ENCODE data around the gene MFF.

Gene MFF, protein sequence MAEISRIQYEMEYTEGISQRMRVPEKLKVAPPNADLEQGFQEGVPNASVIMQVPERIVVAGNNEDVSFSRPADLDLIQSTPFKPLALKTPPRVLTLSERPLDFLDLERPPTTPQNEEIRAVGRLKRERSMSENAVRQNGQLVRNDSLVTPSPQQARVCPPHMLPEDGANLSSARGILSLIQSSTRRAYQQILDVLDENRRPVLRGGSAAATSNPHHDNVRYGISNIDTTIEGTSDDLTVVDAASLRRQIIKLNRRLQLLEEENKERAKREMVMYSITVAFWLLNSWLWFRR

GRCh38 chr2:227324995-227325838, at the start of gene MFF:
TSS of gene MFF (plus strand) at chr2:227325251. CDS start at chr2:227330666, 5,415 bp downstream.
- DNase-seq, result peak; percentile 71

DNA sequence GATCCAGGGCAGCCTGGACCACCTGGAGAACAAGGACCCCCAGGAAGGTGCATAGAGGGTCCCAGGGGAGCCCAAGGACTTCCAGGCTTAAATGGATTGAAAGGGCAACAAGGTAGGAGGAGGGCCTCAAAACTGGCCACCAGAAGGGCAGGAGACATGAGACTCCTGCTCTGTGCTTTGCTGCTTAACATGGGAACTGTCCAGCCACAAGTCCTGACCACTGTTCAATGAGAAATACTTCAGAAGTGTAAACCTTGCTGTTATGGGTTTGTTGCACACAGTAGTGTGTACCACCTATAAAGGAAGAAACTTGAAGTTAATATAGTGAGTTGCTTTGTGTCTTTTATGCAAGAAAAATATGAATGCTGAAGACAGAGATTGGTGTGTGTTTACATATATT, 44.2 kb upstream of the MFF start:
- no peak for DNase-seq

DNA sequence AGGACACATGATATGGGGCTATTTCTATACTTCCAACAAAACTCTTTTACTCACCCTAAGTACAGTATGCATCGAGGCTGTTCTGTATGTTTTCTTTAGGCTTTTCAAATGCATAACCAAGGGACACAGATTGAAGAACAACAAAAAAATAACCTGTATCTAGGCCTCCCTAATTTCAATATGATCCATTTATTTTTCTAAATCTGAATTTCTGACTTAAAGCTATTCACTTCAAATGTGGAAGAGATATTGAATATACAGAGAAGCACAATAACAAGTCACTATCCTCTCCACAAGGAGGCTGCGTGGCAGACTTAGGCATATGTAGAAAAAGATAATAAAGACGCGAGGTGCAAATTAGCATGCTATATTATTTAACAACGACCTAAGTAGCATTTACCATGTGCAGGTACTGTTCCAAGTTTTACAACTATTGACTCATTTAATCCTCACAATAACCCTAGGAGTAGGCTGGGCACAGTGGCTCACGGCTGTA, 39.3 kb upstream of the MFF start:
- DNase-seq, result no peak

- DNase-seq, result no peak
These were observed 37.3 kb upstream of the MFF start for GRCh38 chr2:227287771-227288170.

GRCh38 chr2:227292314-227292713, 32.7 kb upstream of the MFF start:
- no peak for DNase-seq

- no peak for DNase-seq
These were observed 31.5 kb upstream of the MFF start for GRCh38 chr2:227293531-227293930.

GRCh38 chr2:227295806-227296205, 29.2 kb upstream of the MFF start:
- DNase-seq, result no peak

- DNase-seq, result no peak
These were observed 28.2 kb upstream of the MFF start for GRCh38 chr2:227296671-227297405.

- no peak for DNase-seq
These were observed 23.5 kb upstream of the MFF start for GRCh38 chr2:227301523-227301922.

GRCh38 chr2:227308784-227309183, 16.3 kb upstream of the MFF start:
- DNase-seq, result no peak

DNA sequence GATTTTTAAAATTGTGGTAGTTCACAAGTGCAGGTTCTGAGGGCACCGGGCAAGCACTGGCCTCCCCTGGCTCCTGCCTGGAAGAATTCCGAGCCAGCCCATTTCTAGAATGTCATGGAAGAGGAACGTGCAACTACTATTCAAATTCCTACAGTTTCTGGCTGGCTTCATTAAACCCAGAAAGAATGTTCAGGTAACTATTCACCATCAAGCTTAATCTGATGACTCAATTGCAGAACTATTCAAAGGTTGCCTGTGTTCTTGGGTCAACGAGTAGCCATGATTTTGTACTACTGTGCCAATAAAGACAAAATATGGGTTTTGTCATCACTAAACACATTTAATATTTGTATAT, 14.3 kb upstream of the MFF start:
- no peak for DNase-seq

DNA sequence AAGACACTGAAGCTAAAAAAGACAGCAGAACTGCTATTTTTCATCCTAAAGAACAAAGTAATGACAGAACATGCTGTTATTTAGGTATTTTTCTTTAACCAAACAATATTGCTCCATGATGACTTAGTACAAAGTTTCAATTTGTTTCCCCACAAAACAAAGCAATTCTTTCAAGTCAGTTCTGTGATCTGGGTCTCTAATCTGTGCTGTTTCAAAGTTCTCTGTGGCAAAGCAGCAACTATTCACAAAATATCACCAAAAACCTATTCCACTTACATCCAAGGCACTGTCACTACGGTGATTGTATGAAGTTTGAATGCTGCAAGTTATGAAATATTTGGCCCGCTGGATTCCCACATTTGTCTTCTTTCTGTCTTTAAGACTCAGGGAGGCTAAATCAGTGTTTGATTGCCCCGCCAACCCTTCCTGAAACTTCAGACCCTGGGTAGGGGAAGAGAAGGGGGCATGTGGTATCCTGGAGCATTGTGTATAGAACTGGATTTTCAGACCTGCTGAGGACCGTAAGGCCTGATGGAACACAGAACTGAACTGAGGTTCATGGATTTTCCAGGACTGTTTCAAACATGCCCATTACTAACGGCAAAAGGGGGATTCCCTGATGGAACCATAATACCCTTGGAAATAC, 13.1 kb upstream of the MFF start:
- DNase-seq, result no peak

- no peak for DNase-seq
These were observed 12.5 kb upstream of the MFF start for GRCh38 chr2:227312579-227312978.

DNA sequence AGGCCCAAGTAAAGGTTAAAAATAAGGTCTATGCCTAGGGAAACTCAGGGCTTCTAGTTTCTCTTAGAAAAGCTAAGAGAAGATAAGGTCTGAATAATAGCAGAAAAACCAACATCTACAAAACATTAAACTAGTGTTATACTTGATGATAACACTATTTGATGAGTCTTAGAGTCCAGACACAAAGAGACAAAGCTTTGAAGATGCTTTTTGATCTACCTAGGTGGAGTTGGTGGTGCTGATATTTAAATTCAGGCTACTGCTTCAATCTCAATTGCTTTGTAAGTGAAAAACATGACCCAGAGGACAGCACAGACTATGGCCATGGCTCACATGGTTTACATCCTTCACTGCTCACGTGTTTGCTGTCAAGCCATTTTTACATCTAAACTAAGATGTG, 11.7 kb upstream of the MFF start:
- no peak for DNase-seq

- DNase-seq, result no peak
These were observed 7.2 kb upstream of the MFF start for GRCh38 chr2:227317834-227318233.

- no peak for DNase-seq
These were observed 4.6 kb upstream of the MFF start for GRCh38 chr2:227320305-227321094.

GRCh38 chr2:227322530-227323205, 2.4 kb upstream of the MFF start:
- DNase-seq, result no peak

GRCh38 chr2:227323818-227324217, 1.2 kb upstream of the MFF start:
- DNase-seq, result no peak

DNA sequence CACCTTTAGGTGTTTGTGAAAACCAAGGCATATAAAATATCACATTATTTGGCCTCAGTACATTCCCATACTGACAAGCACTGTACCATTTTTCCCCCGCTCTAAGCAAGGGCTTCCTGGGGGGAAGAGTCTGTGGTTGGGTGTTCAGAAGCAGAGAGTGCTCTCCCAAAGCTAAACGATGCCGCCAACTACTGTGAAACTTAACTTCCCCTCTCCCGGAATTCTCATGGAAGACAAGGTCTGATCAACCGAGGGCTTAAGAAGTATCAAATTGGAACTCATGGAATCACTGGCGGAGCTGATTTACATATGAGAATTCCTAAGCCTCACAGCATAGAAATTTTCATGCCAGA, 433 bp upstream of the MFF start:
- no peak for DNase-seq

- DNase-seq, result no peak
These were observed 766 bp downstream of the MFF start for GRCh38 chr2:227325839-227326195.

DNA sequence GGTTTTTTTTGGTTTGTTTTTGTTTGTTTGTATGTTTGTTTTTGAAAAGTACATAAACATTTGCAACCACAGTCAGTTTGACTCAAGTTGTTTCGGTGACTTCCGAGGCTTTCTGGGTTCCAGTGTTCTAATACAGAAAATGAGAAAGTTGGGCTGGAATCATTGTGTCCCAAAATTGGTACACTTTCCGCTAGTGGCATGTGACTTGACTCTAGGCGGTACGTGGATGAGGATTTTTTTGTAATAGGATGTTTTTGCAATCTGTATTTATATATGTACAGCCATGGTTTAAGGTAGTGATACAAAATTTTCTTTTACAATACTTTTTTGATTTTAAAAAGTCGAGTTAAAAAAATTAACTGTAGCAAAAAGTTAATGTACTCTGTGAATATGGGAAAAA, 1.7 kb downstream of the MFF start:
- no peak for DNase-seq

GRCh38 chr2:227335713-227336112, 10.7 kb downstream of the MFF start:
- no peak for DNase-seq

Data from NCI-H524 treated with DMSO at 0.1 percent for 48 hours (cell line).